Umbilical cord (tissue), 2 donors: ENCODE measurements around the gene SCRN1. TPM values are rescaled to one million over a fixed set of nuclear protein-coding genes. Genes with fewer than 3 reads are reported as not detected.

Experiments used
- DNase-seq: peaks from one replicate; pipeline ENCODE4 v3.0.0-alpha.2; 2015; ENCODE audit warnings: low spot score
- total RNA-seq: library from RNA; depleted of rRNA; stranded (reverse); fragments of >200 nt; gene quantifications from one replicate; pipeline ENCODE4 v1.2.3, GENCODE V29; 2014; ENCODE audit warnings: low replicate concordance; ENCODE audit not compliant: insufficient read depth

Gene SCRN1
- total RNA-seq, 1 donor from 2014 or later: 42.1 TPM

DNA sequence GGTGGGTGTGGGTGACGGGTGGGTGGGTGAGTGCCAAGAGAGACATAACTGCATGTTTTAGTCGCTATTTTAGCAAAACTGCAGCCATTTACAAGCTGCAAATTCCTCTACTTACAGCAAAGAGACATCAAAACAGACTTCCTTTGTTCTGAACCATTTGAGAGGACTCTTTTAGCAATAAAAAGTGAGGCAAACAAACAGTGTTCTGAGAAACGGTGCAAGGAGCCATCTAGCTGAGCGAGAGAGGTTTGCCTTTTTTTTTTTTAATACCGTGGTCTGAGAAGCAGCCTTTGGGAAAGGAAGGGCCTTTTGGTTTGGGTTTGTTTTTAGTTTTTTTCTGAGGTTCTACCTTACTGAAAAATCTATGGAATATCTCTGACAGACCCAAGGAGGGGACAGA is 62.9 kb downstream of the SCRN1 start:
- no peak for DNase-seq

DNA sequence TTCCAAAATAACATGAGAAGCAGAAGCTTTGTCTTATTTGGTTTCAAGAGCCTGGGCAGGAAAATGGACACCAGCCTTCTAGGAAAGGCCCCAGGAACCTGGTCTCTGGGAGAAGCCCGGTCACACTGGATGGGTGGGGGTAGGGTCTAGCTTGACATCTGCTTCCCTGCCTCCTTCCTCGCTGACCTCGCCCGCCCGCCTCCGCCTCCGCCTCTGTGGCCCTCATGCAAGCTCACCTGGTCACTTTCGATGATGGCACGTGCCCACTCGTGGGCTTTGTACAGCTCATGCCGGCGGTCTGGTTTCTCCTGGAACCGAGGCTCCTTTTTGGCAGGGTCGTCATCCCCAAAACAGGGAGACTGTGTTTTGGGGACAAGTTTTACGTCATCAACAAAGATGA is 63.4 kb downstream of the SCRN1 start:
- no peak for DNase-seq

DNA sequence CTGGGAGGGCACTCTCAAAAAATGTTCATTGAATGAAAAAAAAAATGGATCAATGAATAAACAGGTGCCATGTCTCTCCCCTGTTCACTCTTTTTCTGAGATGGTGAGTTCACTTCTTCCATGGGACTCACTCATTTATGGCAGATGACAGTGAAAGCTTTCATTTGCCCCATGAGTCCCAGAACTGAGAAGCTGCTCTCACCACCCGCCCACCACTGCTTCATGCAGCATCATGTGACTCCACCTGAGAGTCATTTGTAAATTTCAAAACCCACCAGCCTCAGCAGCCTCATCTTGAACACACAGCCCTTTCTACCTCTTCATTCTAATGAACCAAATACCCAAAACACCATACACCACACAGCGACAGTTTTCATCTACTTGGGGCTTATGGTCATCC is 64.9 kb downstream of the SCRN1 start:
- DNase-seq: no peak

DNA sequence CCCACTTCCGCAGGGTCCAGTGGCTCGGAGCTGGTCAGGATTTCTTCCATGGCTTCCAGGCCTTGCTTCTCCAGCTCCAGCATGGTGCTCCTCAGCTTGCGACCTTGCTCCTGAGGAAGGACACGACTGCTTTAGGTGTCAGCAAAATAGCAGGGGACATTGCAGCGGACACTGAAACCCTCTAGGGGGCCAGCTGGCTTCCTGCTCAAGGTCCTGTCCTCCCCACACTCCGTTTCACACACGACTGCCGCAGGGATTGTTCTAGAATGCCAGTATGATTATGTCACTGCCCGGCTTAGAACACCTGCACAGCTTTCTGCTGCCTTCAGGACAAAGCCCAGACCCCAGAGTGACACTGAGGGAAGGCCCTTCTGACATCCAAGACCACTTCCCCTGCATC is 65.6 kb downstream of the SCRN1 start:
- no peak for DNase-seq

DNA sequence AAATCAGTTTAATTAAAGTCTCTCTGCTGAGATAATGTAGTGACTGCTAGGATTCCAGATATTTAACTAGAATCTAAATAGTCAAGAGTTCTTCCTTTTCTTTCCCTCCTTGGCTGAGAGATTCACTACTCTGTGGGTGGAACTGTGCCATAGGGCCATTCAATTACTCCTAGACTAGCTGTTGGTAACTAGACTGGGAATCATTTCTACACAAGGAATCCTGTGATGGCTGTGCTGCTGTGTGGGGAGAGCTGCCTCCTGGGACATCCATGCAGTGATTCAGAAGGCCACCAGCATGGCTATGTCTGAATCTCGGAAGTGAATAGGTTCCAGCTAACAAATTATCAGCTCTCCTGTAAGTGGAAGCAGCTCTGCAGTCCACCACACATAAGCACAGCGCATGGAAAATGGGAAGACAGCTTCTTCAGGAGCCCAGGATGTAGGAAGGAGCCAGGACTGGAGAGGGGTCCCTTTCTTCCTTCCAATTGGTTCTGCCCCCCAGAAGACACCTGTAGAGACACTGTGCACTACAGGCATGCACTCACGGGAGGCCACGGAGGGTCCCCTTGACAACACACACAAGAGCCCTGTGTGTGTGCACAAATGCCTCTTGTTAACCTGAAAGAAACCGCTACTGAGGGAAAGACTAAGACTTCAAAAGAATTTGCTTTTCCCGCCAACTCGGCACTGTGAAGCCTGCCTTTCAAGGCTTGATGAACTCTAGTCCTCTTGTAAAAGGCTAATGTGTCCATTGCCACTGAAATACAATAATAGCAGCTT is 66.5 kb downstream of the SCRN1 start:
- no peak for DNase-seq

DNA sequence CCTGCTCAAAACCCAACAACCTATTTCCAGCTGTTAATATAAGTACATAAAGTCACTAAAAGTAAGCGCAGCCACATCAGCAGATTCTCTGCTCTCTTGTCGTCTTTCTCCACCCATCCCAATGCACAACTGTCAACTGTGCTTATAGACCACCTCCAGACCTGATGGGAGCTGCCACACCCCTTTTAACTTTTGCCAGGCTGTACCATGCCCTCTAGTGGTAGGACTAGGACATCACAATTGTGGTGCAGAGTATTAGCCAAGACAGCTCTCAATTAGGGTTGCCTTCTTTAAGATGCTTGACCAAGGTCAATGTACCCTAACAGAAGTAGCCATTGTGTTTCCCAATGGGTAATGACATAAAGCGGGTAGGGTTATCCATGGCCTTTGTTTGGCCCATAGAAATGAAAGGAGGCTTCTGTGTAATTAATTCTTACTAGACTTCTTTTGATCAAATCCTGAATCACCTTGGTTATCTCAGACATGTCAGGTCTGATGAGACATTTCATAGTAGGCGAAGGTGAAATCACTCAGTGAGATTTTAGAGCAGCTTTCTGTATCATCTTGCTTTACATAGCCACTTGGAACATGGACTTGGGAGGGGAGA is 68.1 kb downstream of the SCRN1 start:
- DNase-seq: peak; percentile 58

DNA sequence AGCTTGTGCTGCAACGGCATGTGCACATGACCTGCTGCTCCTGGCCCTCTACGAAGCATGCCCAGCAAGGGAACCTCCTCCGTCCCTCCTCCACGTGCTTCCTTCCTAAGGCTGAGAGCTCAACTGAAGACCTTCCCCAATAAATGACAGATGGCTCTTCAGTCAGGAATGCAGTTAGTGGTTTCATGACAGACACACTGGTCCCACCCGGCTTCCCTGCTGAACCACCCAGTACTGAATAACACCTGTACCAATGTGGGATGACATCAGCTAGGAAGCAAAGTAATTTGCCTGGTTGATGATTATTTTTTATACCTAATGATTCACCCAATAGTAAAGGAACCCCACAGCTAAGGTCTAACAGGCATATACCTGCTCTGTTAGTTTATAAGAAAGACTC is 69.1 kb downstream of the SCRN1 start:
- DNase-seq: no peak

DNA sequence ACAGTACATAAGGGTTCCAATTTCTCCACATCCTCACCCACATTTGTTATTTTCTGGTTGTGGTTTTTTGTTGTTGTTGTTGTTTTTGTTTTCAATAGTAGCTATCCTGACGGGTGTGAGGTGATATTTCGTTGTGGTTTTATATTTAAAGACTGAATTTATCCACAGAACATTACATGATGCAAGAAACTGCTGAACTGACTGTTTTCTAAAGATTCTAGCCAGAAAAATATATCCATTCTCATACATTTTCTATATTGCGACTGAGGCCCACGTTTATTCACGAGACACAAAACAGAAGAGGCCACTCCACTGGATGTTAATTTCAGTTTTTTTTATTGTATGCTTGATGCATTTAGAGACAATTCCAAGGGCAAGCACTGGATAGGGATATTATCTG is 69.8 kb downstream of the SCRN1 start:
- DNase-seq: no peak

DNA sequence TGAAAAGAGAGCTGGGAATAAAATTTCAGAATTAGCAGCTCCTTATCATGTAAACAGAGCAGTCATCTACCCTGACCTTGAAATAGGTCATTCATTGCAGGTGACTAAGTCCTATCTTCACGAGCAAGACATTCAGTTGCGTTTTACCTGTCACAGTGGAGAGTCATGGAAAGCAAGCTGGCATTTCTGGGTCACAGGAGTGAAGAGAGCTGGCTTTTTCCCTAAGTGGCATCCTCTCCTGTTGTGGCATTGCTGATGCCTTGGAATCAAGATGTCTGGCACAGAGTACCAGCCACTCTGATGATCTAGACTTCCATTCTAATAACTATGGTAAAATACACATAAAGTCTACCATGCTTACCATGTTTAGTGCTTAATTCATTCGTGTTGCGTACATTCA is 70.8 kb downstream of the SCRN1 start:
- no peak for DNase-seq

DNA sequence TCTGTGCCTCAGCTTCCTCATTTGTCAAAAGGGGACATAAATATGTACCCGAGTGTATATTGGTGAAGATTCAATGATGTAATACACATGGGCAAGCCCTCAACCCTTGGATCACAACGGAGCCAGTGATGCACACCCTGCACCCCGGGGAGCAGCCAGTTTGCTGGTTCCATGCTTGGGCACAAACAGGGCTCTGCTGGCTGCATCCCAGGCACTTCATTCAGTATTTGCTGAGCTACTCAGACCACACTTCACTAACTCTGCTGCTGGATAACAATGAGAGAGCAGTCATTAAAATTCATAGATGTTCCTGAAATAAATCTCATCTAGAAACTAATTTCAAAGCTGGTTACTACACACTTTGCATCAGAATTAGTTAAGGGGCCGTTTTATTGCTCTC is 72.0 kb downstream of the SCRN1 start:
- DNase-seq: no peak

DNA sequence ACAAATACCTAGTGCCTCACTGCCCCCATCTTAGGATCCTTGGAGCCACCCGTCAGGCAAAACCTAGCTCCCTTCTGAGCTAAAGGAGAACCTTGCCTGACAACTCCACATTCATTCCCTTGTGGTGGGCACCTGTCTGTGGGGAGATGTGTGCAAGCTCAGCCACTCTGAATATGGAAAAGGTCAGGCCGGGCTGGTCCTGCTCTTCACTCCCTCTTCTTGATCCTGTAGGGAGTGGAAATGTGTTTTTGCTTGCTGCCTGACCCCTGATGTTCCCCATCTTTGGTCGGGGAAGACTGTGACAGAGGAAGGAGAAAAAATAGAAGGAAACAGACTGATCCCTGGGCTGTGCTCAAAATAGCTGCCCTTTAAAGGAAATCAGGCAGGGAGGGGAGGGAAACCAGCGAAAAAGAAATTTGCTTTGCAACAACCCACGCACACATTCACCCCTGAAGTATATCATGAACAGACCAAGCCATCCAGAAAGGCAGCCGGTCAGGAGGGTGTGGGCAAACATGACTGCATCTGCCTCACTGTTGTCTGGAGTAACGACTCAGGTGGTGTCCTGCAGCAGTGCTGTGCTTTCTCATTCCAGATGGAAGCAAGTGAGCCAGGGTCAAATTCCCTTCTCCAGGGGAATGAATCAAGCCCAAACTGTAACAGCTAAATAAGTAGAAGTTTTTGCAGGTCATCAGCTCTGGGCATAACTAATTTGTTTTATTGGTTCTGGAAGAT is 74.0 kb downstream of the SCRN1 start:
- DNase-seq: peak; percentile 24

DNA sequence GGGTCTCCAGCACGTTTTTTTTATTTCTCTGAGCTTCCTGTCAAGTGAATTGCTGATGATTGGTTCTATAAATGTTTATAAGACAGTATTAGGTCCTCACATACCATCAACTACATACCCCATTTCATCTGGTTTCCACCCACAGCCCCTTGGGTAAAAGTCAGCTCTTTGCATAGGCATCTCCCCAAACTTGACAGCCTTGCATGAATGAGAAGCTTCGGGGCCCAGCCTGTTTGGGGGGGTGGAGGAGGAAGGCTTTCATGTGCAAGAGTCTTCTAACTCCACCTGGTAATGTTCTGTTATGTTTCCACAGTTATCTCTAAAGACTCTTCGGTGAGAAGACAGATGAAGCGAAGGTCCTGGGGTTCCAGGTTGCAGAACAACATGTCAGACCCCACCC is 75.4 kb downstream of the SCRN1 start:
- no peak for DNase-seq

DNA sequence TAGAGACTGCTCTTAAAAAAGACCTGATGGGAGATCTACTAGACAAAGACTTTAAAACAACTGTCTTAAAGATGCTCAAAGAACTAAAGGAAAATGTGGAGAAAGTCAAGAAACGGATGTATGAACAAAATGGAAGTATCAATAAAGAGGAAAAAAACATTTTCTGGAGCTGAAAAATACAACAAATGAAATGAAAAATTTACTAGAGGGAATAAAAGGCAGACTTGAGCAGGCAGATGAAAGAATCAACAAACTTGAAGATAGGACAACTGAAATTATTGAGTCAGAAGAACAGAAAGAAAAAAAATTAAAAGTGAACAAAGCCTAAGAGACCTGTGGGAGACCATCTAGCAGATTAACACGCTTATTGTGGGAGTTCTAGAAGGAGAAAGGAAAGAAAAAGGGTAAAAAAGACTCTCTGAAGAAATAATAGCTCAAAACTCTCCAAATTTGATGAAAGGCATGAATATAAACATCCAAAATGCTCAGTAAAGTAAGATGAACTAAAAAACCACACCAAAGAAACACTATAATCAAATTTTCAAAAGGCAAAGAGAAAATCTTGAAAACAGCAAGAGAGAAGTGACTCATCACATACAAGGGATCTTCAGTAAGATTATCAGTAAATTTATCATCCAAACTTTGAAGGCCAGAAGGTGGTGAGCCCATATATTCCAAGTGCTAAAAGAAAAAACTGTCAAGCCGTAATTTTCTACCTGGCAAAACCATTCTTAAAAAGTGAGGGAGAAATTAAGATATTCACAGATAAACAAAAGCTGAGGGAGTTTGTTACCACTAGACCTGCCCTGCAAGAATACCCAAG is 83.2 kb downstream of the SCRN1 start:
- no peak for DNase-seq

DNA sequence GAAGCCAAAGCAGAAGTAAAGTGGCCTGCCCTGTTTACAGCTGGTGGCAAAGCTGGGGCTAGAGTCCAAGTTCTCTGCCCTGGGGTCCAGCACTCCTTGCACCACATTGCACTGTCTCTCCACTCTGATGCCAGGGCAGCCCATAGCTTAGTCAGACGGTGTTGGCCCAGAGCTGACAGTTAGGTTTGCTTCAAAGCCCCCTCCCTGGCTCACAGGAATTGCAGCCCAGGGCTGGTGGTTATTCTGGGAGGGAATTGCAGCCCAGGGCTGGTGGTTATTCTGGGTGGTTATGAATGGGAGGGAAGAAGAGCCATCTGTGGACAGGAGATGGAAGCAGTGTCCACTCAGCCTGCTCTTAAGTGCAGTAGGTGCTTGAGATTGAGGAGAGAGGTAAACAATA is 88.9 kb downstream of the SCRN1 start:
- DNase-seq: no peak

DNA sequence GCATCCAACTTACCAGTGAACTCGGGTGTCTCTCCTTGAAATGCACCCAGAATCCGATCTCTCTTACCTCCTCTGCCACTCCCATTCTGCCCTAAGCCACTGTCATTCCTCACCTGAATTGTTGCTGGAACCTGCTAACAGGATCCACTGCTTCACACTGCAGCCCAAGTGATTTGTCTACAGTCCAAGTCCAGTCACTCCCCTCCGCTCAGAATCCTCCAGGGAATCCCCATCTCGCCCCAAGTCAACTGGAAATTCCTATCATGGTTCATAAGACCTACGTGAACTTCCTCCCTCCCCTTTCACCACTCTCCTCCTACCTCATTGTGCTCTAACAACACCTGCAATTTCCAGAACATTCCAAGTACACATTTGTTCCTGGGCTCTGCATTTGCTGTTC is 91.3 kb downstream of the SCRN1 start:
- no peak for DNase-seq

DNA sequence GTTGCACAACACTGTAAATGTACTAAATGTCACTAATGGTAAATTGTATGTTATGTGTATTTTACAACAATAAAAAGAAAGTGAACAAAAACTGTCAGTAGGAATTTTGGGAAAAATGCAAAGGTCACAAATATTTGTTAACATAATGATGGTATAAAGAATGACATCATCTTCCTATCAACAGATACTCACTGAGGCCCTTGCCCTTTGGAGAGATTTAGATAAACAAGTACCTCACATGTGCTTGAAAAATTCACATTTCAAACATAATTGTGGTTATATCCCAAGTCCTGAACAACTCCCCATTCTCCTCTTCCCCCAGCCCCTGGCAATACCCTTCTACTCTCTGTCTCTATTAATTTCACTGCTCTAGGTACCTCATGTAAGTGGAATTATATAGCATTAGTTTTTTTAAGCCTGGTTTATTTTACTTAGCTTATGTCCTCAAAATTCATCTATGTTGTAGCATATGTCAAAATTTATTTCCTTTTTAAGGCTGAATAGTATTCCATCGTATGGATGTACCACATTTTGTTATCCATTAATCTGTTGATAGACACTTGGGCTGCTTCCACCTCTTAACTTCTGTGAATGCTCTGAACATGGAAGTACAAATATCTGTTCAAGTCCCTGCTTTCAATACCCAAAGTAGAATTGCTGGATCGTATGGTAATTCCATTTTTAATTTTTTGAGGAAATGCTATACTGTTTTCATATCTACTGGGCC is 92.8 kb downstream of the SCRN1 start:
- DNase-seq: no peak

DNA sequence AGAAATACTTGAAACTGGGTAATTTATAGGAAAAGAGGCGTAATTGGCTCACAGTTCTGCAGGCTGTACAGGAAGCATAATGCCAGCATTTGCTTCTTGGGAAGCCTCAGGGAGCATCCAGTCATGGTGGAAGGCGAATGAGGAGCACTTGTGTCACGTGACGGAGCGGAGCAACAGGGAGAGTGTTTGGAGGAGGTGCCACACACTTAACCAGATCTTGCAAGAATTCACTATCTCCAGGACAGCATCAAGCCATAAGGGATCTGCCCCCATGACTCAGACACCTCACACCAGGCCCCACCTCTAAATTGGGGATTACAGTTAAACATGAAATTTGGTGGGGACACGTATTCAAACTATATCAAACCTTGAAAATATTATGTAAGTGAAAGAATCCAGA is 94.0 kb downstream of the SCRN1 start:
- DNase-seq: no peak

DNA sequence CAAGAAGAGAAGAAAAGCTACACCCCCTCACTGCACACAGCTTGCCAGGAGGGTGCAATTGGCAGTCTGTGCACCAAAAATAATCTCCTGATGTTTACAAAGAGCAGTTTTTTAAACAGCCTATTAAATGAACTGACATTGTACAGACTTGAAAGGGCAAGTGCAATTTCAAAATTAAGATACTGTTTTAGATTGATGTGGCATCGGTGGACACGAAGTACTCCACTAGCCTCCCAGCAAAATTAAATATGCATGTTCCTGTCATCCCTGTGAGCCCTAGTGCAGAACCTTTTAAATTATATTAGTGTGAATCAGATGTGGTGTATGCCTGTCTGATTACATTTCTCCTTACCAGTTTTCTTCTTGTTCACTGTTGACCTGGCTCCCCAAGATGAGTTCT is 95.3 kb downstream of the SCRN1 start:
- no peak for DNase-seq

DNA sequence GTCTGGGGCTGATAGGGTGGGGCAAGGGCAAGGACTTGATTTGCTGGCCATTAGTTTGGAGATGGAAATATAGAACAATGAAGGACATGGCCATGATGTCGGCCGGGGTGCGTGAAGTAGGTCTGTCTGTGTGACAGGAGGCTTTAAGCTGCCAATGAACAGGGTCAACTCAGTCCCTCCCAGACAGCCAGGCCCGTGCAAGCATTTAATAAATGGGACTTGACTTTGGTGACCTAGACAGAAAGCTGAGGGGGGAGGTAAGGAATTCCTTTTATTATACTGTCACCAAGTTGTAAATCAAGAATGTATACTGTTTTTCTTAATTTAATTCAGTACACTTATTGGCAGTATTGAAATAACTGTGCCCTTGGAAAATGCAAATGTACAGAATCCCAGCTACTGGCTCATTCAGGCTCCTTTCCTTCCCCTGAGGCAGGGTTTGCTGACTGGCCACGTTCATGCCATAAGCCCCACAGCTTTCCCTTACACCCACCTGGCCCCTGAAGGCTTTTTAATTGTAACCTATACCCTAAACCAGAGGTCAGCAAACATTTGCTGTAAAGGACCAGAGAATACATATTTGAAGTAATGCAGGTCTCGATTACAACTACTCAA is 96.1 kb downstream of the SCRN1 start:
- DNase-seq: no peak

DNA sequence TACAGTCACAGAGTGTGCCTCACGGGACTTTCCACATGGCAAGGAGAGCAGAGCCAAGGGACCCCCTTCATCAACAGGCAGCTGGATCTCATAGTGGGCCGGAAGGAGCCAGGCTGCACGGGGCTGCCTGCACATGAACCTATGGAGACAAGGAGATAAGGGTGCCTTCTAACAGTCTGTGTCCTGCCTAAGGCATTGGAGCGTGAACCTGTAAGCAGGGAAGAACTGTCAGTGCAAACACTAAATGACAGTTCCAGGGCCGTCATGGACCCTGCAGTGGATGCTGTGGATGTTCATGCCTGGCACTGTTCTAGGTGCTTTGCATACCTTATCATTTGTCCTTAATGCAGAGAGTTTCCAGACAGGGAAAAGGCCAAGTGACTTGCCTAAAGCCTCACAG is 97.4 kb downstream of the SCRN1 start:
- no peak for DNase-seq

DNA sequence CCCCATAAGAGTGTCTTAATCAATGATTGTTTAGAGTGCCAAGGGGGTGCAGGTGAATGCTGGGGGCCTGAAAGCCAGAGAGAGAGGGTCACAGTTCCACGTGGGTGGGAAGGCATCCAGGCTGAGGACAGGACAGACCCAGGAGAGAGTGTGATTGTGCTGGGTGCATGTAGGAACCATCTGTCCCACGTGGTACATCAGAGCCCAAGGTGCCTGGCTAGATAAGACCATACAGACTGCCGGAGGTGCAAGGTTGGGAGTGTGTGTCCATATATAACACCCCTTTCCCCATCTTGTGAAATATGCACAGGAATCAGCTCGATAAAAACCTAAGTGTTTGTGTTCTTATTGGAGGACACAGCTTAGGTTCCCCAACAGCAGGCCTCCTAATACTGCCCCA is 97.8 kb downstream of the SCRN1 start:
- DNase-seq: no peak
